ENCODE results near the gene SNRPD1. TPM values are rescaled to one million over a fixed set of nuclear protein-coding genes. Genes with fewer than 3 reads are reported as not detected.
A peak's percentile ranks its signal among the peaks of the same experiment; 100 is the strongest.
"Not testable (repeated sequence)": the region's sequence is repeated elsewhere in the genome, so short reads cannot be mapped to it uniquely, and the experiment has no call there.

SNRPD1 gene
- 1 to 10 TPM; 4.3 to 7.8 TPM for total RNA-seq

DNA sequence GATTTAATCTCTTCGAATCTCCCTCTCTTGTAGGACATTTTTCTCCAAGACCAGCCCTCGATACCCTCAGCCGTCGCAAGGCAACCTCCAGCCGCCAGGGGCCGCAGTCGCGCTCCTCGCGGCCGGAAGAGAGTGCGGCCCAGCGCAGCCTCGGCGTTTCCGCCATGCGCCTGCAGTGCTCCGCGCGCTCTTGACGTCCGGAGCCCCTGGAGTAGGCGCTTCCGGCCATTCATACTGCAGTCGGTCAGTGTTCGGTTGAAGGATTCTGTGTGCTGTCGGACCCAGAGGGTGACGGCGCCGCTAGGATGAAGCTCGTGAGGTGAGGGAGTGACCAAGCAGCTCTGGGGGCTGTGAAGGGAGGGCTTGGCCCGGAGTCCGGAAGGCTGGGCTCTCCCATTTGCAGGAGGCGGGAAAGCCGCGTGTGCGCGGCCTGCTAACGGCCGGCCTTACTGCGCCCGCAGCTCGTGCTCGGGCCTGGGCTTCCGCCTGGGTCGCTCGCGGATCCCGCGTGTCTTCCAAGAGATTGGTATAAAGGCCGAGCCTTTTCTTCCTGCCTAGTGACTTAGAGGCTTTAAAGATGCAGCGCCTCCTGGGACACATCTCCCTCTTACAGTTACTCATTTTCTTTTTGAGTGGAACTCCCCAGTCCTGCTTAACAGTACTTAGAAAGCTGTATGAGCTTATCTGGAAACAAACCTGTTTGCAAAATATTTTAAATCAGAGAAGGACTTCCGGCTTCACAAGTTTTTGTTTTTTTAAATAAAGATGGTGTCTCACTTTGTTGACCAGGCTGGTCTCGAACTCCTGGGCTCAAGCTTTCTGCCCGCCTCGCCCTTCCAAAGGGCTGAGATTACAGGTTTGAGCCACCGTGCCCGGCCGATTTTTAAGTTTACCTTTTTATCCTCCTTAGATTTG, at the start of gene SNRPD1:
TSS of gene SNRPD1 (plus strand) at position 190 of the 915 bp plus-strand sequence. CDS start at position 306, 116 bp downstream.
- peaks cover 7 to 10% of the 10 kb centered on the region in 2 donors for H3K4me1 ChIP-seq (ENCODE audit: control insufficient read depth in 1 of 2, low read depth in 2 of 2)
- ATAC-seq (ENCODE audit: insufficient number of reproducible peaks, low FRiP score, low read depth): peak; percentile 75
- no peaks in the 10 kb centered on the region for H3K36me3 ChIP-seq
- peak within 1 kb of the TSS; percentile 81 for H3K4me3 ChIP-seq
- DNase-seq (ENCODE audit: low spot score): peak; percentile 29
- H3K27ac ChIP-seq: peak within 1 kb of the TSS; percentile 53 to 76
- TF ChIP-seq, protein P1, sequence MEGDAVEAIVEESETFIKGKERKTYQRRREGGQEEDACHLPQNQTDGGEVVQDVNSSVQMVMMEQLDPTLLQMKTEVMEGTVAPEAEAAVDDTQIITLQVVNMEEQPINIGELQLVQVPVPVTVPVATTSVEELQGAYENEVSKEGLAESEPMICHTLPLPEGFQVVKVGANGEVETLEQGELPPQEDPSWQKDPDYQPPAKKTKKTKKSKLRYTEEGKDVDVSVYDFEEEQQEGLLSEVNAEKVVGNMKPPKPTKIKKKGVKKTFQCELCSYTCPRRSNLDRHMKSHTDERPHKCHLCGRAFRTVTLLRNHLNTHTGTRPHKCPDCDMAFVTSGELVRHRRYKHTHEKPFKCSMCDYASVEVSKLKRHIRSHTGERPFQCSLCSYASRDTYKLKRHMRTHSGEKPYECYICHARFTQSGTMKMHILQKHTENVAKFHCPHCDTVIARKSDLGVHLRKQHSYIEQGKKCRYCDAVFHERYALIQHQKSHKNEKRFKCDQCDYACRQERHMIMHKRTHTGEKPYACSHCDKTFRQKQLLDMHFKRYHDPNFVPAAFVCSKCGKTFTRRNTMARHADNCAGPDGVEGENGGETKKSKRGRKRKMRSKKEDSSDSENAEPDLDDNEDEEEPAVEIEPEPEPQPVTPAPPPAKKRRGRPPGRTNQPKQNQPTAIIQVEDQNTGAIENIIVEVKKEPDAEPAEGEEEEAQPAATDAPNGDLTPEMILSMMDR (IDR thresholded peaks at IDR 0.05): peak; percentile 93
- H3K9me3 ChIP-seq: no peaks in the 10 kb centered on the region
- H3K27me3 ChIP-seq (replicated peaks; ENCODE audit: insufficient read depth): no peaks in the 10 kb centered on the region

DNA sequence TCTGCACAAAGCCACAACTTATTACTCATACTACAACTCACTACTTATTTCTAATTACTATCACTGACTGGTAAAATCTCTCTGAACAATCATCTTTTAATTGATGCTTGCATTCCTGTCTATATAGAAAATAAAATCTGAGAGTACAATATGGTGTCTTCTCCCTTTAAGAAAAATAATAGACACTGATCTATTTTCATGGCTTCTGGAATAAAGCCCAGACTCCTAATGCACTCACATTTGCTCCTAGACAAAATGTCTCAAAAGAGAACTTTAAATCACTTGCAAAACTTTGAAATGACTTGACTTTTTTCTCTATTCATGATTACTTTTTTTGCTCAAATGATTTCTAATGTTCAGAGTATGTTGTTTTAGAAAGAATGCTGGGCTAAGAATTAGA, 40.3 kb upstream of the SNRPD1 start:
- Histone ChIP-seq H3K9me3 (no peaks in the 10 kb centered on the region), H3K27me3 (replicated peaks; ENCODE audit: insufficient read depth) (no peaks in the 10 kb centered on the region), H3K36me3 (peaks cover 12% of the 10 kb centered on the region), H3K27ac (peak overlapping the region in 1 of 2 donors; percentile 76), H3K4me3 (no peak overlapping the region), H3K4me1 (ENCODE audit: control insufficient read depth in 1 of 2, low read depth in 2 of 2) (peaks cover 5 to 38% of the 10 kb centered on the region in 2 donors)
- no peak for DNase-seq (ENCODE audit: low spot score)
- TF ChIP-seq, protein P1 (IDR thresholded peaks at IDR 0.05): no peak
- no peak for ATAC-seq (ENCODE audit: insufficient number of reproducible peaks, low FRiP score, low read depth)

DNA sequence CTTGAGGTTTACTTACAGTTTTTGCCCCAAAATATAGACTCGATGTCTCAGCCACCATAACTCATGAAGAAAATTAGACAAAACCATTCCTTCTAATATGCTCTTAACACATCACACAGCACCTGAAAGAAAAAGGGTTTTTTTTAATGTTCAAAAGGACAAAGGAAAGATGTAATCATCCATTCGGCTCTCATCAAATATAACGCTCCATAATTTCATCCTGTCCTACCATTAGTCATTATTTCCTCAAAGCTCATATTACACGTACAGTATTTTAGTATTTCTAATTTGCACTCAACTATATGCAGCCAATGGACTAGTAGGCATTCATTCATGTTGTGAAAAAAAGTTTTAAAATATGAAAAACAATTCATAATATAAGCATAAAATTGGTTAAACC, 36.5 kb upstream of the SNRPD1 start:
- peak overlapping the region in 1 of 2 donors; percentile 76 for H3K27ac ChIP-seq
- H3K4me1 ChIP-seq (ENCODE audit: control insufficient read depth in 1 of 2, low read depth in 2 of 2): peaks cover 5 to 38% of the 10 kb centered on the region in 2 donors
- TF ChIP-seq, protein P1 (IDR thresholded peaks at IDR 0.05): no peak
- no peak for DNase-seq (ENCODE audit: low spot score)
- H3K9me3 ChIP-seq: no peaks in the 10 kb centered on the region
- no peak for ATAC-seq (ENCODE audit: insufficient number of reproducible peaks, low FRiP score, low read depth)
- no peaks in the 10 kb centered on the region for H3K27me3 ChIP-seq (replicated peaks; ENCODE audit: insufficient read depth)
- H3K4me3 ChIP-seq: no peak overlapping the region
- H3K36me3 ChIP-seq: peaks cover 13% of the 10 kb centered on the region

DNA sequence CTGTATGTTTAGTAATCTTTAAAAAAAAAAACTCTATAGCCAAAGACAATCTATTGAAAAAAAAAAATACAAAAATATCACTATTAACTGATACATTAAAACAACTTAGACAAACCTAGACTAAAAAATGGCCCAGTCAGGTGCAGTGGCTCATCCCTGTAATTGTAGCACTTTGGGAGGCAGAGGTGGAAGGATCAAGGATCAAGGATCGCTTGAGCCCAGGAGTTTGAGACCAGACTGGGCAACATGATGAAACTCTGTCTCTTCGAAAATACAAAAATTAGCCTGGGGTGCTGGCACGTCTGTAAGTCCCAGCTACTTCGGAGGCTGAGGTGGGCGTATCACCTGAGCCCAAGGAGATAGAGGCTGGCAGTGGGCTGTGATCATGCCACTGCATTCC, 27.7 kb upstream of the SNRPD1 start:
- no peaks in the 10 kb centered on the region for H3K9me3 ChIP-seq
- peaks cover 3% of the 10 kb centered on the region for H3K36me3 ChIP-seq
- no peaks in the 10 kb centered on the region for H3K4me1 ChIP-seq (ENCODE audit: control insufficient read depth in 1 of 2, low read depth in 2 of 2)
- ATAC-seq (ENCODE audit: insufficient number of reproducible peaks, low FRiP score, low read depth) (no peak), DNase-seq (ENCODE audit: low spot score) (no peak)
- no peak overlapping the region for H3K4me3 ChIP-seq
- TF ChIP-seq, protein P1 (IDR thresholded peaks at IDR 0.05): no peak
- H3K27ac ChIP-seq: no peak overlapping the region
- no peaks in the 10 kb centered on the region for H3K27me3 ChIP-seq (replicated peaks; ENCODE audit: insufficient read depth)

DNA sequence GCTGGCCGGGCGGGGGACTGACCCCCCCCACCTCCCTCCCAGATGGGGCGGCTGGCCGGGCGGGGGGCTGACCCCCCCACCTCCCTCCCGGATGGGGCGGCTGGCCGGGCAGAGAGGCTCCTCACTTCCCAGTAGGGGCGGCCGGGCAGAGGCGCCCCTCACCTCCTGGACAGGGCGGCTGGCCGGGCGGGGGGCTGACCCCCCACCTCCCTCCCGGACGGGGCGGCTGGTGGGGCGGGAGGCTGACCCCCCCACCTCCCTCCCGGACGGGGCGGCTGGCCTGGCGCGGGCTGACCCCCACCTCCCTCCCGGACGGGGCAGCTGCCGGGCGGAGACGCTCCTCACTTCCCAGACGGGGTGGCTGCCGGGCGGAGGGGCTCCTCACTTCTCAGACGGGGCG, 19.8 kb upstream of the SNRPD1 start:
- ATAC-seq (ENCODE audit: insufficient number of reproducible peaks, low FRiP score, low read depth); H3K36me3 ChIP-seq; DNase-seq (ENCODE audit: low spot score); H3K4me3 ChIP-seq; H3K9me3 ChIP-seq; H3K4me1 ChIP-seq (ENCODE audit: control insufficient read depth in 1 of 2, low read depth in 2 of 2); H3K27me3 ChIP-seq (replicated peaks; ENCODE audit: insufficient read depth); H3K27ac ChIP-seq: not testable (repeated sequence)
